Measurements from ENCODE around the gene PAM. TPM values are rescaled to one million over a fixed set of nuclear protein-coding genes. Genes with fewer than 3 reads are reported as not detected.

The PAM gene
- total RNA-seq, 1 donor from 2014 or later = 136 TPM

GRCh38 chr5:102763734-102764133, 8.6 kb downstream of the PAM start:
- intact Hi-C loops (cut with DNase I) = no loop called here
- Histone ChIP-seq H3K4me1 (peaks cover 46% of the 10 kb centered on the region), H3K36me3 (no peaks in the 10 kb centered on the region), H3K27ac (no peak overlapping the region), H3K9me3 (no peaks in the 10 kb centered on the region), H3K4me3 (no peak overlapping the region), H3K27me3 (no peaks in the 10 kb centered on the region)
- TF ChIP-seq POLR2AphosphoS5 (IDR thresholded peaks at IDR 0.05; ENCODE audit: insufficient read depth in 1 of 2, low read depth in 1 of 2) (no peak), POLR2A (IDR thresholded peaks at IDR 0.05) (no peak), CTCF (IDR thresholded peaks at IDR 0.05) (no peak)
- no peak for DNase-seq (ENCODE audit: extremely low spot score in 2 of 2)

GRCh38 chr5:102764381-102765004, 9.4 kb downstream of the PAM start:
- Histone ChIP-seq H3K4me1 (peaks cover 46% of the 10 kb centered on the region), H3K4me3 (no peak overlapping the region), H3K27ac (no peak overlapping the region), H3K36me3 (no peaks in the 10 kb centered on the region), H3K9me3 (no peaks in the 10 kb centered on the region), H3K27me3 (no peaks in the 10 kb centered on the region)
- DNase-seq (ENCODE audit: extremely low spot score in 2 of 2) = no peak
- TF ChIP-seq CTCF (IDR thresholded peaks at IDR 0.05) = no peak
- TF ChIP-seq POLR2AphosphoS5 (IDR thresholded peaks at IDR 0.05; ENCODE audit: insufficient read depth in 1 of 2, low read depth in 1 of 2) = no peak
- intact Hi-C loops (cut with DNase I) = no loop called here

- intact Hi-C loops (cut with DNase I) = no loop called here
- Histone ChIP-seq H3K4me1 (peaks cover 44% of the 10 kb centered on the region), H3K4me3 (no peak overlapping the region), H3K27ac (no peak overlapping the region), H3K9me3 (no peaks in the 10 kb centered on the region), H3K36me3 (no peaks in the 10 kb centered on the region), H3K27me3 (no peaks in the 10 kb centered on the region)
- TF ChIP-seq POLR2AphosphoS5 (IDR thresholded peaks at IDR 0.05; ENCODE audit: insufficient read depth in 1 of 2, low read depth in 1 of 2) (no peak), CTCF (IDR thresholded peaks at IDR 0.05) (no peak), POLR2A (IDR thresholded peaks at IDR 0.05) (no peak)
- no peak for DNase-seq (ENCODE audit: extremely low spot score in 2 of 2)
These were observed 10.2 kb downstream of the PAM start for GRCh38 chr5:102765350-102765749.

GRCh38 chr5:102766295-102767090, 11.4 kb downstream of the PAM start:
- H3K9me3 ChIP-seq = no peaks in the 10 kb centered on the region
- H3K4me3 ChIP-seq = no peak overlapping the region
- intact Hi-C loops (cut with DNase I) = no loop called here
- H3K4me1 ChIP-seq = peaks cover 37% of the 10 kb centered on the region
- H3K27me3 ChIP-seq = no peaks in the 10 kb centered on the region
- no peak for DNase-seq (ENCODE audit: extremely low spot score in 2 of 2)
- H3K27ac ChIP-seq = no peak overlapping the region
- no peaks in the 10 kb centered on the region for H3K36me3 ChIP-seq
- TF ChIP-seq POLR2A (IDR thresholded peaks at IDR 0.05) = no peak

GRCh38 chr5:102767862-102768261, 12.8 kb downstream of the PAM start:
- TF ChIP-seq POLR2A (IDR thresholded peaks at IDR 0.05) (no peak), POLR2AphosphoS5 (IDR thresholded peaks at IDR 0.05; ENCODE audit: insufficient read depth in 1 of 2, low read depth in 1 of 2) (no peak), CTCF (IDR thresholded peaks at IDR 0.05) (no peak)
- Histone ChIP-seq H3K27ac (no peak overlapping the region), H3K4me3 (no peak overlapping the region), H3K4me1 (peaks cover 33% of the 10 kb centered on the region), H3K36me3 (no peaks in the 10 kb centered on the region), H3K9me3 (no peaks in the 10 kb centered on the region), H3K27me3 (no peaks in the 10 kb centered on the region)
- intact Hi-C loops (cut with DNase I) = no loop called here
- DNase-seq (ENCODE audit: extremely low spot score in 2 of 2) = no peak
